Fibroblast of peridontal ligament (primary cell): ENCODE results near the gene GALR2.

Experiments
- DNase-seq: peaks from one replicate; pipeline ENCODE4 v3.0.0-alpha.2; 2010; ENCODE audit errors: extremely low read depth

Gene GALR2

GRCh38 chr17:76092526-76093413, 18.2 kb downstream of the GALR2 start:
- no peak for DNase-seq

- DNase-seq = no peak
These were observed 19.5 kb downstream of the GALR2 start for GRCh38 chr17:76094046-76094445.

GRCh38 chr17:76095943-76096342, 21.4 kb downstream of the GALR2 start:
- no peak for DNase-seq

GRCh38 chr17:76097716-76098295, 23.2 kb downstream of the GALR2 start:
- DNase-seq = no peak

- DNase-seq = peak; percentile 15
These were observed 28.3 kb downstream of the GALR2 start for GRCh38 chr17:76102944-76103273.

- peak; percentile 88 for DNase-seq
These were observed 28.9 kb downstream of the GALR2 start, which contains the start of gene EXOC7 for GRCh38 chr17:76103274-76104139. TSS of gene EXOC7 (minus strand) at chr17:76103787. CDS start at chr17:76103692, 95 bp downstream.

- DNase-seq = no peak
These were observed 29.7 kb downstream of the GALR2 start for GRCh38 chr17:76104140-76104895.

- no peak for DNase-seq
These were observed 30.3 kb downstream of the GALR2 start for GRCh38 chr17:76104896-76105231.

GRCh38 chr17:76106703-76107102, 32.1 kb downstream of the GALR2 start:
- DNase-seq = no peak

- peak; percentile 8 for DNase-seq
These were observed 32.9 kb downstream of the GALR2 start for GRCh38 chr17:76107509-76107908.

- no peak for DNase-seq
These were observed 37.4 kb downstream of the GALR2 start for GRCh38 chr17:76111956-76112355.

- DNase-seq = no peak
These were observed 40.7 kb downstream of the GALR2 start for GRCh38 chr17:76115138-76115754.

GRCh38 chr17:76119409-76120371, 45.1 kb downstream of the GALR2 start:
- no peak for DNase-seq

- no peak for DNase-seq
These were observed 46.1 kb downstream of the GALR2 start for GRCh38 chr17:76120658-76121008.

GRCh38 chr17:76121932-76122430, 47.4 kb downstream of the GALR2 start:
- no peak for DNase-seq

GRCh38 chr17:76122431-76123190, 48.0 kb downstream of the GALR2 start:
- no peak for DNase-seq

- DNase-seq = no peak
These were observed 48.6 kb downstream of the GALR2 start for GRCh38 chr17:76123191-76123499.

- DNase-seq = no peak
These were observed 49.4 kb downstream of the GALR2 start for GRCh38 chr17:76123749-76124581.
